ENCODE results near the gene PDZRN4.

The PDZRN4 gene

DNA sequence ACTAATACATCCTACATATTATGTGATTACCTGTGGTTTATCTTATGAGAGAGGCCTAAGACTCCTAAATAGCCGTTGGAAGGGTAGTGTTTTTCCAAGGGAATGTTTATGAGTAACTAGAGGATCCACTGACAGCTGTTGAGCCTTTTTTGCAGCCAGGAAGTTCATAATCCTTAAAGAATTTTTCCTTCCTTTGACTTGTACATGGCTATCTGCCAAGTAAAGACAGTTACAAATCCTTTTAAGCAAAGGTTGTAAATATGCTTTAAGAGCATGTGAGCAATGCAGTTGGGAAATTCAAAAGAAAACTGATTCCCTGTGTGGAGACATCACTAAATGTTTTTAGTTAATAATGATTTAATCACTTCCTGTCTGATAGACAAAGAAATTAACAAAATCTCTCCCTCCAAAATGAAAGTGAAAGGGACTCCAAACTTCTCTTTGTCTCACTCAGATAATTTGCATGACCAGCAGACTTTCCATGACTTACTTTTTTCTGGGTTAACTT, 333.8 kb downstream of the PDZRN4 start:
- TF ChIP-seq, protein P1, sequence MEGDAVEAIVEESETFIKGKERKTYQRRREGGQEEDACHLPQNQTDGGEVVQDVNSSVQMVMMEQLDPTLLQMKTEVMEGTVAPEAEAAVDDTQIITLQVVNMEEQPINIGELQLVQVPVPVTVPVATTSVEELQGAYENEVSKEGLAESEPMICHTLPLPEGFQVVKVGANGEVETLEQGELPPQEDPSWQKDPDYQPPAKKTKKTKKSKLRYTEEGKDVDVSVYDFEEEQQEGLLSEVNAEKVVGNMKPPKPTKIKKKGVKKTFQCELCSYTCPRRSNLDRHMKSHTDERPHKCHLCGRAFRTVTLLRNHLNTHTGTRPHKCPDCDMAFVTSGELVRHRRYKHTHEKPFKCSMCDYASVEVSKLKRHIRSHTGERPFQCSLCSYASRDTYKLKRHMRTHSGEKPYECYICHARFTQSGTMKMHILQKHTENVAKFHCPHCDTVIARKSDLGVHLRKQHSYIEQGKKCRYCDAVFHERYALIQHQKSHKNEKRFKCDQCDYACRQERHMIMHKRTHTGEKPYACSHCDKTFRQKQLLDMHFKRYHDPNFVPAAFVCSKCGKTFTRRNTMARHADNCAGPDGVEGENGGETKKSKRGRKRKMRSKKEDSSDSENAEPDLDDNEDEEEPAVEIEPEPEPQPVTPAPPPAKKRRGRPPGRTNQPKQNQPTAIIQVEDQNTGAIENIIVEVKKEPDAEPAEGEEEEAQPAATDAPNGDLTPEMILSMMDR (IDR thresholded peaks at IDR 0.05; ENCODE audit: low read depth, low read length): no peak
- DNase-seq (ENCODE audit: extremely low read depth, low read depth): peak; percentile 37

- TF ChIP-seq, protein P1 (IDR thresholded peaks at IDR 0.05; ENCODE audit: low read depth, low read length): no peak
- no peak for DNase-seq (ENCODE audit: extremely low read depth, low read depth)
Observed at GRCh38 chr12:41527062-41527461, 338.9 kb downstream of the PDZRN4 start.

DNA sequence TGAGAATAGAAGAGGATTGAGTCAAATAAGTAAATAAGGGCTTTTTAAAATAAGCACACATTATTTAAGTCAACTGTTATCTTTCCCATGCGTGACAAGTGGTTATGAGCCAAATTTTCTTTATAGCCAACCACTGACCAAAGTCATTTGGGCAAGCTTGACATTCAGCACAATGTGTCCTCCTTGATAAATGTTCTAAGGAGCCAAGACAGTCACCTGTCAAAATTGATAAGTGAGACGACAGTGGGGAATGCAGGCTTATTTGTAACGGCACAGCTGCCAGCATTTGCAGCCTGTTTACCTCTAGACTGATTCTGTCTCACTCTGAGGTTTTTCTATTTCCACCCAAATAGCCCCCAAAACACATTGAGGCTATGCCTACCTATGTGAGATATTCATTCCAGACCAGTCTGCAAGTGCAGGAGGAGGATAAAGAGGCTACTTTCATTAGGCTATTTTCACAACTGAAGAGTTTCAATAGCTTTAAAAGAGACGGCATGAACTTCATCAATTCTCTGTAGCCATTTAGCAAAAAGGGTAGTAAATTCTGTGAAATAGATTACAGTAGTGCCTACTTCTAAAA, 339.5 kb downstream of the PDZRN4 start:
- no peak for DNase-seq (ENCODE audit: extremely low read depth, low read depth)
- TF ChIP-seq, protein P1 (IDR thresholded peaks at IDR 0.05; ENCODE audit: low read depth, low read length): no peak

GRCh38 chr12:41528874-41529273, 340.8 kb downstream of the PDZRN4 start:
- TF ChIP-seq, protein P1 (IDR thresholded peaks at IDR 0.05; ENCODE audit: low read depth, low read length): no peak
- DNase-seq (ENCODE audit: extremely low read depth, low read depth): no peak

DNA sequence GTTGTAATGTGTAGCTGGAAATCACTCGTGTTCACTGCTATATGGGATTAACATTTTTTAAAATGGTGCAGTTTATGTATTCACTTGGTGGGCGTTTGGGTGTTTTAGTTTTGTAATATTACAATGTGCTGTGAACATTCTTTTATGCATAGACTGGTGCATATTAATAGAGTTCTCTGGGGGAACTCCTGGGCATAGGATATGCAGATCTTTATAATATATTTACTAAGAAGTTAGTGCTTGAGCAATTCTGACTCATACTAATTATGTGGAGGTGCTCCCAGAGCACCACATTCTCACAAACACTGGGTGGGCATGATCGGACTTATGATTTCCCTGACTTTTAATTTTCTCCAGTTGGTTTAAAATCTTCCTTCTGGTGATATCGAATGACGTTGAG, 342.3 kb downstream of the PDZRN4 start:
- no peak for DNase-seq (ENCODE audit: extremely low read depth, low read depth)
- TF ChIP-seq, protein P1 (IDR thresholded peaks at IDR 0.05; ENCODE audit: low read depth, low read length): no peak

- DNase-seq (ENCODE audit: extremely low read depth, low read depth): no peak
- TF ChIP-seq, protein P1 (IDR thresholded peaks at IDR 0.05; ENCODE audit: low read depth, low read length): no peak
Observed at GRCh38 chr12:41531147-41531829, 343.2 kb downstream of the PDZRN4 start.

DNA sequence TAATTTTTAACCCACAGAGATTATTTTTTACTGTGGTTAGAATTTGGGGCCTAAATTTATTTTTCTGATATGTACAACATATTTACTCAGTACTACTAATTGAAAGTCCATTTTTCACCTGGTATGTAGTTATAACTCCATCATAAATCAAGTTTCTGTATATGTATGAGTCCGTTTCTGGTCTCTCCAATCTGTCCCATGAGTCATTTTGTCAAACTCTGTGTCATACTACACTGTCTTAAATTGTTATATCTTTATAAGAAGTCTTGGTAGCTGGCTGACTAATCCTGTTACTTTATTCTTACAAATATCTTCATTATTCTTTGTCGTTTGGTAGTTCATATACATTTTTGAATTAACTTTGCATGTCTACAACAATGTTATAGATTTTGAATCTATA, 344.0 kb downstream of the PDZRN4 start:
- DNase-seq (ENCODE audit: extremely low read depth, low read depth): no peak
- TF ChIP-seq, protein P1 (IDR thresholded peaks at IDR 0.05; ENCODE audit: low read depth, low read length): no peak

Measured in AG09319 (cell line).